ENCODE measurements around the gene ATG4B.

The ATG4B gene

DNA sequence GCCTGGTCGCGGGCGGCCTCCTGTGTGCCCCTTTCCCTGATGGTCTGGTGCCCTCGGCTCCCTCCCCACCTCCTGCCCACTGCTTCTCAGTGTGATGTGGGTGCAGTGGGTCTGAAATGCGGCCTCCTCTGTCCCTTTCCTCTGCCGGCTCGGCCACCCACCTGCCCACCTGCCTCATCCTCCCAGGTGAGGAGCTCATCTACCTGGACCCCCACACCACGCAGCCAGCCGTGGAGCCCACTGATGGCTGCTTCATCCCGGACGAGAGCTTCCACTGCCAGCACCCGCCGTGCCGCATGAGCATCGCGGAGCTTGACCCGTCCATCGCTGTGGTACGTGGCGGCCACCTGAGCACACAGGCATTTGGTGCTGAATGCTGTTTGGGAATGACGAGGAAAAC is 30.9 kb downstream of the ATG4B start:
- no peak for DNase-seq

DNA sequence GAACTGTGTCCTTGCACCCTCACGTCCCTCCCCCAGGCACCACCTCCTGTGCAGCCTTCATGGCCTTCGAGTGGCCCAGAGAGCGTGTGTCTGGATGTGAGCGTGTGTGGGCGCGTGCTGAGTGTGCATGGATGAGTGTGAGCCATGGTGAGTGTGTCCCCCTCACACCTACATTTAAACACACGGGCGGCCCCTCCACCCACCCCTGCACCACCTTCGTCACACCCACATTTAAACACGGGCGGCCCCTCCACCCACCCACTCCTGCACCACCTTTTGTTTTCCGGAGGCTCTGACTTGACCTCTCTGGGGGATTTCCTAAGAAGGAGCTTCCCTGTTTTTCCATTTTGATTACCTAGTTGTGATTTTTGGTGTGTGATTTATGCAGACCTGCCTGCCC is 31.3 kb downstream of the ATG4B start:
- no peak for DNase-seq

DNA sequence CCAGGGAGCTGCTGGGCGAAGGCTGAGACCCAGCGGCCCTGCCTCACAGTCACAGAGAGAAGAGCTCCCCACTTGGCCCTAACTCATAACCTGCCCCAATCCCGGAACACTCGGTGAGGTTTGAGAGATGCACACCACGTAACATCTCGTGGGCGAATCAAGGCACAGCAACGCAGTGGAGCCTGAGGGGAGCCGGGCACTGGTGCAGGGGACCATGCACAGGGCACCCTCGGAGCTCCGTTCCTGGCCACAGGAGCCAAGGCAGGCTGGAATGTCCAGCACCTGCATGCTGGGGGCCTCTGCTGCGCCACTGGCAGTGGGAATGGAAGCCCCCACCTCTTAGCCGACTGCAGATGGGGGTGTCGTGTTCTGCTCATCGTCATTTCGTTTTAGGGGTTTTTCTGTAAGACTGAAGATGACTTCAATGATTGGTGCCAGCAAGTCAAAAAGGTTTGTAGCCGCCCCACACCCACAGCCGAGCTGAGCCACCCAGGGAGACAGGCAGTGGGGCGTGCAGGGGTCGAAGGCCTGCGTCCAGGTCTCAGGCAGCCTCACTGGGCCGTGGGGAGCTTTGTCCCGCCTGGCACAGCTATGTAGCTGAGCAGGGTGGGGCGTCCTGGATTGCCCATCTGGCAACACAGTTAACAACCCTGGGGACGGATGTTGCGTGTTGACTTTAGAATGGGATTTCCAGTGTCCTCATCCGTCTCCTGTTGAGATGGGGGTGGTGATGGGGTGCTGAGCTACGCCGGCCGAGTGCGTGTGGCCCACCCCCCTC is 33.0 kb downstream of the ATG4B start:
- no peak for DNase-seq

DNA sequence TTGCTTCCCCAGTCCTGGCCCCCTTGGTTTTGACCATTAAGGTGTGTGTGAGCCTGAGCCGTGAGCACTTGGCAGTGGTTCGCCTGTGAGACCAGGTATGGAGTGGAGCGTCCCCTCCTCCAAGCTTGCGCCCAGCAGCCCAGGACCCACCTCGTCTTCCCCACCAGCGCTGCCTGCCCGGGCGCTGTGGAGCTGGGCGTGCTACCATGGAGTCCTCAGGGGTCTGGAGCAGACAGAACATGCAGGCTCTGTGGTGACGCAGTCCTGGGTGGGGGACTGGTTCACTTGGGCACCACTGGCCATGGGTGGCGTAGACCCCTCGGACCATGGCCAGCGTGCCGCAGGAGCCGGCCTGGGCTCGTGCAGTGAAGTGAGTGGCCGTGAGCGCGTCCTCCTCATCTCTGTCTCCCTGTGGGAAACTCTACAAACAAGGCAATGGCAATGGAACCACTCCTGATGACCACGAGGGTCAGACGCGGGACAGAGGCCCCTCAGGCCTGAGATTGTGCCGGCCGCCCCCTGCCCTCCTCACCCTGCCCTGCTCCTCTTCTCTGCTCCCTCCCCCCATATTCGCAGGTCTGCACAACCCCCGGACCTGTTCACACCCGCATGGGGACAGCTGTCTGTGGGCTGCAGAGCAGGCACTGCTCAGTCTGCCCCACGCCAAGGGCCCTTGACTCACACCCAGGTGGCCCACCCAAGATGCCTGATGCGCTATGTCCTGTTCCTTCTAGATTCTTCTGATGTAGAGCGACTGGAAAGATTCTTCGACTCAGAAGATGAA is 34.2 kb downstream of the ATG4B start:
- no peak for DNase-seq

DNA sequence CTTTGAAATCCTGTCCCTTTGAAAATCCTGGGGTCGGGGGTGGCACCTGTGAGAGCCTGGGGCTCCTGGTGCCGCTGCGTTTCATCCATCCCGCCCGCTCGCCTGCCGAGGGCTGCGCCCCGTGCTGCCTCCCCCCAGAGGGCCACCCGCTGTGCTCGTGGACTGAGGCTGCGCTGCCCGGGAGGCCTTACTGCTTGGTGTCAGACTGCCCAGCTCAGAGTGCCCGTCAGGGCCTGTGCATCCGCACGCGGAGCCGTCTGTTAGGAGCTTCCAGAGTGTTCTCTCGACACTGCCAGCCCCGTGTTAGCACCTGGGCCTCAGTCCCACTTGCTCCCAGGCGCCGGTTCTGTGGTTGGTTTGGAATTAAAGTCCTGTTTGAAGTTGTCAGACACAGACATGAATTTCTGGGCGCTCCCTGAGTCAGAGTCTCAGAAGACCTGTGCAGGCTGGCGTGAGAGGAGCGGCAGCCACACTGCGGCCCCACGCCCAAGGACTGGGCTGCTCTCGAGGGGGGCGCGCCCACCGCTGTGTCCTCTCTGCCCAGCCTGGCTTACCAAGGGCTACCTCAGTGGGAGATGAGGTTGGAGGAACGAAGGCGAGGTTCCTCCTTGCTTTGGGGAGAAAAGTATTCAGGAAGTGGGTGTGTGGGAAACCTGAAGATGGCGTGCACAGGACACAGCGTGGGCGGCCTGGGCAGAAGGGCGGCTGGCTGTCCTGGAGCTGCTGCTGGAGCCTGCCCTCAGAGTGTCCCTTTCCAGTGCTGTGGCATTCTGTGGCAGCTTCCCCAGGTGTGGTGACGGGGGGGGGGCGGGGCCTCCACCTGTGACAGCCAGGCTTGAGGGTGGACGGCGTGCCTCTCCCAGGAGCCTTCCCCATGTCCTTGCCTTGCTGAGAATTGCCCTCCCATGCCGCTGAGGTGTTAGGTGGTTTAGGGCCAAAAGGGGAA is 35.0 kb downstream of the ATG4B start:
- DNase-seq, result no peak

DNA sequence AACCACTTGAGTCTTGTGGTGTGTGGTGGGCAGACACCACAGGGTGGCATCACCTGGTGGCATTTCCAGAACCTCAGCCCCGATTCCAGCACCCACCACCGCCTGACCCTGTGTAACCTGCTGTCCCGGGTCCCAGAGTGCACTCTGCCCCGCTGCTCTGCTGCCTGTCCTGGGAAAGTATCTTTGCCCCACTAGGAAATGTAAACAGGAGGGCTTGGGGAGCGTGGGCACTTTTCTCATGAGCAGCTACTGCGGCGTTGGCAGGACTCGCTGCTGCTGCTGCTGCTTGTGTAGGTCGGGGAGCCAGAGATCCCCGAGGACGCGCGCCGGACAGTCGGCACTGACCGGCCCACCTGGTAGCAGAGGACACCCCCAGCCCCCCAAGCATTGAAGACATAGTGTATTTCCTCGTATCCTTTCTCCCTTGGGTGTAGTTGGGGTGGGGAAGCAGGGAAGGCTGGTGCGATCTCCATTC is 35.7 kb downstream of the ATG4B start:
- no peak for DNase-seq

DNA sequence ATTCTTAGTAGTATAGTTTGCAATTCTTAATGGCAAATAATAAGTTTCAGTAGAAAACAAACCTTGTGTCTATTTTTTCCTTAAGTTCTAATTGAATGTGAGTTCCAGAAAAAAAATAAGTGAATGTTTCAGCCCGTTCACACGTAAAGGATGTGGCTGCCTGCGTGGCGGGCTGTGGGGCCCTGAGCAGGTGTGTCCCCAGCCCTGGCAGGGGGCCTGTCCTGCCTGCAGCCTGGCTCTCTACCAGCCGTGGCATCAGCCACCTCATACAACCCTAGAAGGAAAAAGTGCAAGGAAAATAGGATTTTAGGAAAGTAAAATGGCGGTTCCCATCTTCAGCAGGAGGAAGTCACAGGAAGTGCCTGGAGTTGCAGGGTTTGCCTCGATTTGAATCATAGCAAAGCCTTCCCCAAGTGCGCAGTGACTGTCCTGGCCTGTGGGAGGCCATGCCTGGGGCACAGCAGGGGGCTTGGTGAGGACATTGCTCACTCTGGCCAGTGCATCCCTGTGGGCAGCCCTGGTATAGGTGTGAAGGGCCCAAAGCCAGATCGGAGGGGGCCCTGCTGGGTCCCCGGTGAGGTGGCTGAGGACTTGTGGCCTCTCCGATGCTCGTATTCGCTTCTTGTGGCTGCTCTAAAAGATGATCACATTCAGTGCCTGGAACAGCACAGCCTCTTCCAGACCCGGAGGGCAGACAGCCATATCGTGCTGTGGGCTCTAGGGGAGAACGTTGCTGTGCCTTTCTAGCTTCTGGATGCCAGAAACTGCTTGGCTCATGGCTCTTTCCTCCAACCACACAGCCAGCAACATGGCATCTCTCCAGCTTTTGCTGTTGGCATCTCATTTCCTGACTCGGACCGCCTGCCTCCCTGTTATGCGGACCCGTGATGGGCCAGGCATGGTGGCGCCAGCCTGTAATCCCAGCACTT is 36.6 kb downstream of the ATG4B start:
- DNase-seq, result no peak

DNA sequence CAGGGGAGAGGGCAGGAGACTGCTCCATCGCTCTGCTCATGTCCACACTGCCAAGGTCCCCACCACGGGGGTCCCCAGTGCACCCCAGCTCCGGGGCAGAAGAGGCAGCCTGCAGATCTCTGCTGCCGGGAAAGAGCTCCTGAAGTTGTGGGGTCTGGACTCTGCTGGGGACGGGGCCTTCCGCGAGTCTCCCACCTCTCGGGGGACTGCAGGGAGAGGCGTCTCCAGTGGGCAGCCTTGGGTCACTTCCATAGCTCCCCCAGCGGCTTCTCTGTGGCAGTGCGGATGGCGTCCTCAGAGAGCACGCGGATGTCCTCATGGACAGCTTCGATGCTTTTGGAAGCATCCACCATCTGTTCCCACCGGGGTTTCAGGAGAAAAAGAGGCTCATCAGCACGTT is 38.4 kb downstream of the ATG4B start:
- DNase-seq, result no peak

DNA sequence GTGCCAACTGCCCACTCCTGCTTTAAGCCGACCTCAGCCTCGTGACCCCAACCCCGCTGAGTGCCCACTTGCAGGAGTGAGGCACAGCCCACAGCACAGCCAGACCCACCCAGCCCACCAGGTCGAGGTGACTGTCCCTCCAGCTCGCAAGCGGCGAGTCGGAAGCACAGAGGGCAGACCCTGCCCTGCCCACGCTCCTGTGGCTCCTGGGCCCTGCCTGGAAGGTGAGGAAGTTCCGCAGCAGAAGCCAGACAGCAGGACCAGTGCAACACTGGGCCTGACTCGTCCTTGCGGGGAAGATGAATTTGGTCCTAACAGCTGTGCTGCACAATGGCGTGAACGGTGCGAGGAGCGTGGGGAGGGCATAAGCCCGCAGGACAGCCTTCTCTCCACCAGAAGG is 39.2 kb downstream of the ATG4B start:
- no peak for DNase-seq

DNA sequence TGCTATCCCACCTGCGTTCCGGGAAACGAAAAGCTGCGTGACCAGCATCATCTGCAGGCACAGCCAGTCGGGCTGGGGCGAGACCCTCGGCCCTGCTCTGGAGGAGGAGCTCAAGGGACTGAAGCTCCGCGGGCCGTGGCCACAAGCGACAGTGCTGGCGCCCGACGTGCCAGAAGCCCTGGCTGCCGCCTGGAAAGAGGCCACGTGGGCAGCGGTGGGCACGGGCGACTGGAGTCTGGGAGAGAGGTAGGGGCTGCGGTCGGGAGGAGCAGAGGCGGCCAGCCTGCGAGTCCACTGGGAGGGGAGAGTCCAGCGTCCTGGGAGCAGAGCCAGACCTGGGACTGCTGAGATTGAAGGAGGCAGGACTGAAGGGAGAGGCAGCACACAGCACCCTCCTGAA is 39.9 kb downstream of the ATG4B start:
- DNase-seq, result no peak

DNA sequence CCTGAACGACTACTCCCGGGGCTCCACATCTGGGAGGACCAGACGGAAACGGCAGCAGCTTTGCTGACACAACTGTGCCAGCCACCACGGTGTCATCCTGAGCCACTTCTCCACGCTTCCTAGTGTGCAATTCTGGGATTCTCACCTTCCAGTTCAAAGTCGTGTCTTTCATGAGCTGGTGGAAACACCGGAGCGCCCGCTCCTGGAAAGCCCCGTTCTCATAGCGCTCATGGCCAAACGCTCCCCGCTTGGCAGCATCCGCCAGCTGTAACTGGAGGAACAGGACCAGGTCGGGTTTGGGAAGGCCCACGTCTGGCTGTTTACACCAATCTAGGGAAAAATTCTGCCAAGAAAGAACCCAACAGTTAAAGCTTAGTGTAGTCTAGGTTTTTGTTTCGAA is 40.8 kb downstream of the ATG4B start:
- DNase-seq, result no peak

DNA sequence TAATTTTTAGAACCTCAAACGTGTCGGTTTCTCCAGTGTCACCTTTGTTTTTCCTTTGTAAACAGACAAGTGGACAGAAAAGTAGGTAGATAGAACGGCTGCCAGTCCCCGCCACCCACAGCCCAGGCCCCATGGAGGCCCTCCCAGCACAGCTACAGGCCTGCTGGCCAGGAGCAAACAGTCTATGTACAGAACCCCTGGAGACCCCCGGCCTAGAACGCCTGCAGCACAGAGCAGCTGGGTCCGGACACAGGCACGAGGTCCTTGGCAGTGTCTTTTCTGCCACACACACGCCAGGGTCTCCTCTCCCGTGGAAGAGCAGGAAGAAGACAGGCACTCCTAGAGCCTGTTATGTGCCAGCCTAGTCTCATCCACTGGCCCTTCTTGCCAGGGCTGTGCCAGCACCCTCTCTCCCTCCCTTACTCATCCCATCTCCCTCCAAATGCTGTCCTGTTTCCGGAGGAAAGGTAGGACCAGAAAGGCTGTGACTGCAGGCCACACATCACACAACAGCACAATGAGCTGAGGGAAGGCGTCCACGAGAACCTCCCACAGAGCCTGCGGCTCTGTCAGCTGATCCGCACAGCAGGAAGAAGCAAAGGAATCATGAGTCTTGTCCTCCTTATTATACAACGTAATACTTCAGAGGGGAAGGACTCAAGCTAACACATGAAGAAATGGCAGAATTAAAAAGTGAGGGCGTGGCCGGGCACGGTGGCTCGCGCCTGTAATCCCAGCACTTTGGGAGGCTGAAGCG is 41.5 kb downstream of the ATG4B start:
- no peak for DNase-seq

DNA sequence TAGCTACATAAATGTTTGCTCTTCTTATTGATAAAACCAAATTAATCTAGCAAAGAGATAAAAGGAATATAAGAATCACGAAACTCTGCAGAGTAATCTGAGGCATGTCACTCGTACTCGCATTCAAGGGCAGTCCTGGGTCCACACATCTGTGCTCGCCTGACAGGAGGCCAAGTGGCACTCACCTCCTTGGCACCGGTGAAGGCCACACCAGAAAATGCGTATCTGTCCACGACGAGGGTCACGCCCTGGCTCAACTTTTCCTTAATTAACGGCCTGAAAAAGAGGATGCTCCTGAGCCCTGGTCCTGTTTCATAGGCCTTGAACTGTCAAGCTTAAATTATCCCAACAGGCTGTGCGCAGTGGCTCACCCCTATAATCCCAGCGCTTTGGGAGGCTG is 42.6 kb downstream of the ATG4B start:
- no peak for DNase-seq

DNA sequence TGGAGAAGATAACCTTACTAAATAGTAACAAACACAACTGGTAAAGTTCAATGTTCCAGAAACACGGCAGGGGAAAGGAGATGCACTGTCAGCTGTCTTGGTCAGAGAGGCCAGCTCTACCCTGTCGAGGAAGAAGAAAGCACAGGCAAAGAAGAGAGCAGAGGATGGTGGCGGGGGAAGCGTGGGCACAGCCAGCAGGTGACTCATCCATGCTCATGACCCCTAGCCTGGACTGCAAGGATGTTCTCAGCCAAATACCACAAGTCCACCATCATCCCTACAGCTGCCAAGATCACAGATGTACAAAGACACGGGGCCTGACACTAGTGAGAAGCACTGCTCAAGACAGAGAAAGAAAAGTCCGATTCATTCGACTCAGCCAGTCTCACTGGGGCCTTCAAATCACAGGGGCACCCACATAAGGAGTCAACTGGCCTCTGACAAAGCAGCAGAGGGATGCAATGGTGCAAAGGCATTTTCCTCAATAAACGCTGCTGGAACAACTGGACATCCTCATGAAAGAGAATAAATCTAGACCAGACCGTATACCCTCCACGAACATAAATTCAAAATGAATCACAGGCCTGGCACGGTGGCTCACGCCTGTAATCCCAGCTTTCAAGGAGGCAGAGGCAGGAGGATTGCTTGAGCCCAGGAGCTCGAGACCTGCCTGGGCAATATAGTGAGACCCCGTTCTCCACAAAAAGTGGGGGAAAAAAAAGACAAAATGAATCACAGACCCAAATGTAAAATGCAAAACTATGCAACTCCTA is 43.5 kb downstream of the ATG4B start:
- DNase-seq, result no peak

DNA sequence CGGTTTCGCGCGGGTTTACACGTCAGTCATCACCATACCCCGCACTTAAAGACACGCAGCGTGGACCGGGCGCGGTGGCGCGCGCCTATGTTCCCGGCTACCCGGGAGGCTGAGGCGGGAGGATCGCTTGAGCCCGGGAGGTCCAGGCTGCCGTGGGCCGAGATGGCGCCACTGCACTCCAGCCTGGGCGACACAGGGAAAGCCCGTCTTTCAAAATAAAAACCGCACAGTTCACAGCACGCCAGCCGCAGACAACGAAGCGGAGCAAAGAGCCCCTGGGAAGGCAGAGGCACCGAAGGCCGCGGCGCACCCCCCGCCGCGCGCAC is 48.8 kb downstream of the ATG4B start:
- peak; percentile 23 for DNase-seq

DNA sequence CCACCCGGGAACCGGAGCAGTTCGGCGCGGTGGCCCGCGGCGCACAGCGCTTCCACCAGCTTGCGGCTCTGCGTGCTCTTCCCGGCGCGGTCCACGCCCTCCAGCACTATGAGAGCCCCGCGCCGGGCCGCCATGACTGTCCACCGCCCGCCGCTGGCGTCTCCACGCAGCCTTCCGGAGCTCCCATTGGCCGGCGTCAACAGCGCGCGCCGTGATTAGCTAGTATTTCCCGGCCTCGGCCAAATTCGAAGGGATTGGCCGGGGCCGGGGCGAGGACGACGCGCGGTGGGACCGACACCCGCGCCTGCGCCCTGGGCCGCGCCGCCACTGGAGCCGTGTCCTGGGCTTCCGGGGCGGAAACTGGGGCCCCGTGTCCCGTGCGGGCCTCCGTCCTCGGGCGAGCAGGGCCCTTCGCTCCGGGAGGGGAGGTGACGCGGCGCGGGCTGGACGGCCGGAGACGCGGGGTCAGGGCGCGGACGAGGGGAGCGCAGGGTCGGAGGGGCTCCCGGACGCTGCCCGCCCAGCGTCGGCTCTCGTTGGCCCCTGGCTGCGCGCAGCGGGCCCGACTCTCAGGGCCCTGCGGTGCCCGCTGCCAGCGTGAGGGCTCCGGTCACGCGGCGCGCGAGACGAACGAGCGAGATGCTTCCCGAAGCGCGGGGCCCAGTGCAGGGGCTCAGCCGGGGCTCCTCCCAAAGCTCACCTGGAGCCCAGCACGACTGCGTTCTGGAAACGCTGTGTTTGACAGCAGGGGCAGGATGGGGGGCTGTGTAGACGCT is 49.3 kb downstream of the ATG4B start, which contains the start of gene DTYMK:
Gene DTYMK, minus strand, starts transcription at position 166 of the 776 bp plus-strand sequence. Its CDS starts 32 bp downstream, at position 134.
- peak; percentile 78 for DNase-seq

DNA sequence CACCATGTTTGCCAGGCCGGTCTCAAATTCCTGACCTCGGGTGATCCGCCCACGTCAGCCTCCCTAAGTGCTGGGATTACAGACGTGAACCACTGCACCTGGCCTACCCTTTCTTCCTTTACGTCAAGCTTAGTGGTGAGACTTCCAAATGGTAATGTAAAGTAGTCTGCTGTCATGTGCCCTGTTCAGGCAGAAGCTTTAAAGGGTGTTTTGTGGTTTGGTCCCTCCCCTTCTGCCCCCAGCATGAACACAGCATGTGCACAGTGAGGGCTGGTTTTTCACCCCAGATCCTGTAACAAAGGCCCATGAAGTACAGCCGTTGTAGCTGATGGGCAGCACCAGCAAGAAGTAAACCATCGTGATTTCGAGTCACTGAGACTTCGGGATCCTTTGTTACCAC is 51.8 kb downstream of the ATG4B start:
- no peak for DNase-seq

DNA sequence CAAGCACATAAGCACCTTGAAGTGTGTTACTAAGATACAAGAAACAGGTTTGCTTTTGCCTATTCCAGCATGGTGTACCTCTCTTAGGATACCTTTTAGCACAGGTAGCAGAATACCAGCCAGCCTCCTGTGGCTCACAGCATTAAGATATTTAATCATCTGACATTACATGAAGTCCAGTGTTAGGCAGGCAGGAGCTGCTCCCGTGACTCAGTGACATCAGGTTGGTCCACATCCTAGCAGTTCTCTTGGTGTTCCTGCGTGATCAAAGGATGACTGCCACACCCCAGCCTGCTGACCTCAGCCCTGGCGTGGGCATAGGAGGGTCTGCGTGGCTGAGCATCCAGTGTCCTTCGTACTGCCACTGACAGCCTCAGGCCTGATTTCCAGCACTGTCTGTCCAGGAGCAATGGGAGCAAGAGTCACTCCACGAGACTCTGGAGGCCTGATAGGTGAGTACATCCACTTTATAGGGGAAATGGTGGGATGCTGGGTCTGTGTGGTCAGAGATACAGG is 52.8 kb downstream of the ATG4B start:
- no peak for DNase-seq

DNA sequence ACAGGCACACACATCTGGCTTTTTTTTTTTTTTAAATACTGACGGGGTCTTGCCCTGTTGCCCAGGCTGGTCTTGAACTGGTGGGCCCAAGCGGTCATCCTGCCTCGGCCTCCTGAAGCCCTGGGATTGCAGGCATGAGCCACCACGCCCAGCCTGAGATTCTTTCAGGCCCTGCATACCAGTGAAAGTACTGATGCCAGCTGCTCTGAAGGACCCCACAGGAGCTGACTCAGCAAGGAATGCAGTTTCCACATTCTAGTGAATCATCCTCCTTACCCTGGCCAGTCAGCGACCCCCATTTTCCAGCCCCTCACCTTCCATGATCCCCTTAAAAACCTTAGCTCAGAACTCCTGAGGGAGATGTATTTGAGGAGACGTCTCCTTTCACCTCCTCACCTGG is 55.0 kb downstream of the ATG4B start:
- DNase-seq, result no peak

Measured in NCI-H1417 treated with DMSO at 0.1 percent for 48 hours (cell line).